ENCODE measurements around the gene SLAMF9.

Gene SLAMF9

GRCh38 chr1:159935719-159936272 is 18.2 kb downstream of the SLAMF9 start:
- no peaks in the 10 kb centered on the region for H3K9me3 ChIP-seq (ENCODE audit: insufficient read depth, low read depth, low read length)
- TF ChIP-seq, protein P1, sequence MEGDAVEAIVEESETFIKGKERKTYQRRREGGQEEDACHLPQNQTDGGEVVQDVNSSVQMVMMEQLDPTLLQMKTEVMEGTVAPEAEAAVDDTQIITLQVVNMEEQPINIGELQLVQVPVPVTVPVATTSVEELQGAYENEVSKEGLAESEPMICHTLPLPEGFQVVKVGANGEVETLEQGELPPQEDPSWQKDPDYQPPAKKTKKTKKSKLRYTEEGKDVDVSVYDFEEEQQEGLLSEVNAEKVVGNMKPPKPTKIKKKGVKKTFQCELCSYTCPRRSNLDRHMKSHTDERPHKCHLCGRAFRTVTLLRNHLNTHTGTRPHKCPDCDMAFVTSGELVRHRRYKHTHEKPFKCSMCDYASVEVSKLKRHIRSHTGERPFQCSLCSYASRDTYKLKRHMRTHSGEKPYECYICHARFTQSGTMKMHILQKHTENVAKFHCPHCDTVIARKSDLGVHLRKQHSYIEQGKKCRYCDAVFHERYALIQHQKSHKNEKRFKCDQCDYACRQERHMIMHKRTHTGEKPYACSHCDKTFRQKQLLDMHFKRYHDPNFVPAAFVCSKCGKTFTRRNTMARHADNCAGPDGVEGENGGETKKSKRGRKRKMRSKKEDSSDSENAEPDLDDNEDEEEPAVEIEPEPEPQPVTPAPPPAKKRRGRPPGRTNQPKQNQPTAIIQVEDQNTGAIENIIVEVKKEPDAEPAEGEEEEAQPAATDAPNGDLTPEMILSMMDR (conservative IDR thresholded peaks at IDR 0.05; ENCODE audit: low read length), result no peak
- no peak for TF ChIP-seq EZH2phosphoT487 (IDR thresholded peaks at IDR 0.05; ENCODE audit: borderline replicate concordance)
- no peaks in the 10 kb centered on the region for H3K27me3 ChIP-seq (ENCODE audit: insufficient read depth, low read length, poor library complexity, severe bottlenecking)
- H3K36me3 ChIP-seq (ENCODE audit: insufficient read depth, low read length), result no peaks in the 10 kb centered on the region
- no peak overlapping the region for H2AFZ ChIP-seq (ENCODE audit: low read length)
- H3K4me1 ChIP-seq (ENCODE audit: insufficient read depth, low read length, poor library complexity, severe bottlenecking), result no peaks in the 10 kb centered on the region
- H3K4me3 ChIP-seq (ENCODE audit: low read length, poor library complexity, severe bottlenecking), result no peak overlapping the region
- no peaks in the 10 kb centered on the region for H3K9me2 ChIP-seq (replicated peaks; ENCODE audit: low read depth, low read length)
- H3K4me2 ChIP-seq (ENCODE audit: low read depth, low read length, poor library complexity, severe bottlenecking), result peak overlapping the region; percentile 28
- no peak overlapping the region for H3K9ac ChIP-seq (ENCODE audit: low read depth, low read length, poor library complexity, severe bottlenecking)
- no peaks in the 10 kb centered on the region for H3K79me2 ChIP-seq (ENCODE audit: insufficient read depth, low read length)
- H4K20me1 ChIP-seq (ENCODE audit: insufficient read depth, low read length, poor library complexity, severe bottlenecking), result no peaks in the 10 kb centered on the region
- H3F3A ChIP-seq (ENCODE audit: low read depth), result no peaks in the 10 kb centered on the region

GRCh38 chr1:159935305-159935704 is 18.7 kb downstream of the SLAMF9 start:
- H3K36me3 ChIP-seq (ENCODE audit: insufficient read depth, low read length), result no peaks in the 10 kb centered on the region
- H3K9me2 ChIP-seq (replicated peaks; ENCODE audit: low read depth, low read length), result no peaks in the 10 kb centered on the region
- no peaks in the 10 kb centered on the region for H3F3A ChIP-seq (ENCODE audit: low read depth)
- H3K4me1 ChIP-seq (ENCODE audit: insufficient read depth, low read length, poor library complexity, severe bottlenecking), result no peaks in the 10 kb centered on the region
- no peak overlapping the region for H2AFZ ChIP-seq (ENCODE audit: low read length)
- no peaks in the 10 kb centered on the region for H3K27me3 ChIP-seq (ENCODE audit: insufficient read depth, low read length, poor library complexity, severe bottlenecking)
- H3K4me2 ChIP-seq (ENCODE audit: low read depth, low read length, poor library complexity, severe bottlenecking), result no peak overlapping the region
- TF ChIP-seq EZH2phosphoT487 (IDR thresholded peaks at IDR 0.05; ENCODE audit: borderline replicate concordance), result no peak
- TF ChIP-seq, protein P1 (conservative IDR thresholded peaks at IDR 0.05; ENCODE audit: low read length), result no peak
- no peak overlapping the region for H3K9ac ChIP-seq (ENCODE audit: low read depth, low read length, poor library complexity, severe bottlenecking)
- H4K20me1 ChIP-seq (ENCODE audit: insufficient read depth, low read length, poor library complexity, severe bottlenecking), result no peaks in the 10 kb centered on the region
- H3K9me3 ChIP-seq (ENCODE audit: insufficient read depth, low read depth, low read length), result no peaks in the 10 kb centered on the region
- H3K4me3 ChIP-seq (ENCODE audit: low read length, poor library complexity, severe bottlenecking), result no peak overlapping the region
- no peaks in the 10 kb centered on the region for H3K79me2 ChIP-seq (ENCODE audit: insufficient read depth, low read length)

DNA sequence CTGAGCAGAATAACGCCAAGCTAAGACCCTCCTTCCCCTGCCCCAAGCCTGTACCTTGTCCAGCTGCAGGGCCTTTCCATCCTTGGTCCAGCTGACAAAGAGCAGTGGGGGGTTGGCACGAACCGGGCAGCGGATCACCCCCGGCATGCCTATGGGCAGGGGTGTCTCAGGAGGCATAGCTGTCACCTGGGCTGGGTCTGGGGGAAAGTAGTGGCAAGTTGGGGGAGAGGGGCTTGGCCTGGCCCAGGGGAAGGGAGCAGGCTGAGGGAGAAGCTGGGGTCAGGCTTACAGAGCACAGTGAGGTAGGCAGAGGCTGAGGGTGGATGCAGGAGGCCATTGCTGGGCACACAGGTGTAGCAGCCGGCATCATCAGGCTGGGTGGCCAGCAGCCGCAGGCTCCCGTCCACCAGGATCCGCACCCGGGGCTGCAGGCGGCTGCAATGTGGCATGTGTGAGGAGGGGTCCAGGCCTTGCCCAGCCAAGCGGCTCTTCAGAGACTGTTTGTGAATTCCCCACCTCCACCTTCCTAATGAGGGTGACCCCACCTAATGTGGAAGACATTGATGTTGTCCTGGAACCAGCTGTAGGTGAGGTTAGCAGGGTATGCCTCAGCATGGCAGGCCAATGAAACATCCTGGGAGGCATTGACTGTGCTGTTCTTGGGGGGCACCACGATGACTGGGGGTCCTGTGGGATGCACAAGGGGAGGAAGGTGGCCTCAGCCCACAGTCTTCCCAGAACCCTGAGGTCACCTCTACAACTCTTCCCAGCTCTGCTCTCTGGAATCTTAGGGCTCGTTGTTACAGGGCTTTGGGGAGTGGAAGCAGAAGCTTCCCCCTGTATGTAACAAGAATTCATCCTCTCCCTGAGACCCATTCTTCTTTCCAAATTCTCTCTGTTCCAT is 19.6 kb downstream of the SLAMF9 start:
- Histone ChIP-seq H3K4me3 (ENCODE audit: low read length, poor library complexity, severe bottlenecking) (no peak overlapping the region), H3K4me1 (ENCODE audit: insufficient read depth, low read length, poor library complexity, severe bottlenecking) (no peaks in the 10 kb centered on the region), H3K79me2 (ENCODE audit: insufficient read depth, low read length) (no peaks in the 10 kb centered on the region), H3F3A (ENCODE audit: low read depth) (no peaks in the 10 kb centered on the region), H3K4me2 (ENCODE audit: low read depth, low read length, poor library complexity, severe bottlenecking) (no peak overlapping the region), H3K9ac (ENCODE audit: low read depth, low read length, poor library complexity, severe bottlenecking) (no peak overlapping the region), H3K36me3 (ENCODE audit: insufficient read depth, low read length) (no peaks in the 10 kb centered on the region), H4K20me1 (ENCODE audit: insufficient read depth, low read length, poor library complexity, severe bottlenecking) (no peaks in the 10 kb centered on the region), H3K27me3 (ENCODE audit: insufficient read depth, low read length, poor library complexity, severe bottlenecking) (no peaks in the 10 kb centered on the region), H3K9me2 (replicated peaks; ENCODE audit: low read depth, low read length) (no peaks in the 10 kb centered on the region), H3K9me3 (ENCODE audit: insufficient read depth, low read depth, low read length) (no peaks in the 10 kb centered on the region), H2AFZ (ENCODE audit: low read length) (no peak overlapping the region)
- TF ChIP-seq EZH2phosphoT487 (IDR thresholded peaks at IDR 0.05; ENCODE audit: borderline replicate concordance), result no peak
- TF ChIP-seq, protein P1 (conservative IDR thresholded peaks at IDR 0.05; ENCODE audit: low read length), result no peak
